ENCODE data around the gene RPUSD4. TPM values are rescaled to one million over a fixed set of nuclear protein-coding genes. Genes with fewer than 3 reads are reported as not detected.

RPUSD4 gene
- polyA plus RNA-seq, 2 of the 4 experiments (the other 2 are of a cell fraction), result 15.4 to 16.2 TPM

- POLR2A ChIA-PET, result no interaction called here
- Histone ChIP-seq H3K4me2 (no peak overlapping the region), H3K4me3 (no peak overlapping the region), H3K4me1 (no peaks in the 10 kb centered on the region), H3K27ac (no peak overlapping the region), H3K9me3 (no peaks in the 10 kb centered on the region)
- TF ChIP-seq CBX2 (IDR thresholded peaks at IDR 0.05; ENCODE audit: borderline replicate concordance, low read depth) (no peak), POLR2AphosphoS2 (conservative IDR thresholded peaks at IDR 0.05; ENCODE audit: low read length) (no peak), HOXB5 (CRISPR knock-in tag; IDR thresholded peaks at IDR 0.05) (no peak), ZSCAN20 (CRISPR knock-in tag; IDR thresholded peaks at IDR 0.05) (no peak), BHLHE40 (IDR thresholded peaks at IDR 0.05; ENCODE audit: low read depth, low read length) (no peak)
- WGBS (ENCODE audit: missing lambda C conversion rate), result 85% methylated on average over 13 of the region's 15 CpGs
- DNase-seq (ENCODE audit: low read depth in 1 of 2, low spot score in 1 of 2) (no peak), ATAC-seq (no peak), FAIRE-seq (no peak)
- CTCF ChIA-PET, result interaction anchor here (1.0 to 6.7 kb wide), 2 partner anchors 246 to 265 kb away, joined by 3 to 80 read pairs; no protein-coding TSS in a partner anchor
Measured at GRCh38 chr11:126188332-126189108, 22.9 kb downstream of the RPUSD4 start.

GRCh38 chr11:126186708-126187529 is 24.5 kb downstream of the RPUSD4 start:
- TF ChIP-seq FOXS1 (CRISPR knock-in tag; IDR thresholded peaks at IDR 0.05), result no peak
- peak in 1 of 2 experiments; percentile 26; a peak in 1 of 5 replicates for TF ChIP-seq RAD21 (conservative IDR thresholded peaks at IDR 0.05 in 1 of 2, IDR thresholded peaks at IDR 0.05 in 1 of 2)
- FAIRE-seq (no peak), ATAC-seq (peak in 1 of 2 experiments; percentile 60; a peak in 3 of 6 replicates), DNase-seq (ENCODE audit: low read depth in 1 of 2, low spot score in 1 of 2) (no peak)
- Histone ChIP-seq H3K4me3 (no peak overlapping the region), H3K4me1 (no peaks in the 10 kb centered on the region), H3K4me2 (no peak overlapping the region), H3K9me3 (no peaks in the 10 kb centered on the region), H3K27ac (no peak overlapping the region)
- POLR2A ChIA-PET, result no interaction called here
- CTCF ChIA-PET, result interaction anchor here (0.6 to 1.2 kb wide), 4 partner anchors 55 to 1162 kb away, joined by 3 read pairs; no protein-coding TSS in a partner anchor
- 82% methylated on average over 18 of the region's 22 CpGs for WGBS (ENCODE audit: missing lambda C conversion rate)

- H3K4me3 ChIP-seq, result no peak overlapping the region
- CTCF ChIA-PET, result interaction anchor here (1.2 kb wide), 1 partner anchor 245 kb away, joined by 3 read pairs; no protein-coding TSS in a partner anchor
- H3K4me2 ChIP-seq, result no peak overlapping the region
- POLR2A ChIA-PET, result no interaction called here
- TF ChIP-seq JUN (IDR thresholded peaks at IDR 0.05) (no peak), ZFP36 (IDR thresholded peaks at IDR 0.05; ENCODE audit: borderline replicate concordance, partially characterized antibody) (no peak), PHF8 (IDR thresholded peaks at IDR 0.05; ENCODE audit: borderline replicate concordance, low read depth) (no peak), ZSCAN20 (CRISPR knock-in tag; IDR thresholded peaks at IDR 0.05) (no peak), EHMT2 (IDR thresholded peaks at IDR 0.05; ENCODE audit: low read depth) (no peak), KDM1A (IDR thresholded peaks at IDR 0.05; ENCODE audit: low read depth) (no peak), HES2 (IDR thresholded peaks at IDR 0.05) (no peak), EP300 (IDR thresholded peaks at IDR 0.05) (no peak), HMGXB4 (CRISPR knock-in tag; IDR thresholded peaks at IDR 0.05; ENCODE audit: borderline replicate concordance) (no peak)
- no peak for ATAC-seq
- no peaks in the 10 kb centered on the region for H3K4me1 ChIP-seq
- H3K9me3 ChIP-seq, result no peaks in the 10 kb centered on the region
- DNase-seq (ENCODE audit: low read depth in 1 of 2, low spot score in 1 of 2), result no peak
- WGBS (ENCODE audit: missing lambda C conversion rate), result 85% methylated on average over 15 of the region's 15 CpGs
- no peak overlapping the region for H3K27ac ChIP-seq
- FAIRE-seq, result no peak
Measured at GRCh38 chr11:126186025-126186698, 25.3 kb downstream of the RPUSD4 start.

Measured in A549 (cell line).